ENCODE measurements around the gene MTERF1.
"Not testable (repeated sequence)": the region's sequence is repeated elsewhere in the genome, so short reads cannot be mapped to it uniquely, and the experiment has no call there.

Gene MTERF1

GRCh38 chr7:91887336-91888213 lies 7.1 kb upstream of the MTERF1 start:
- not testable (repeated sequence) for DNase-seq (ENCODE audit: extremely low read depth in 1 of 2, low read depth in 1 of 2)

GRCh38 chr7:91883676-91884362 lies 3.3 kb upstream of the MTERF1 start:
- no peak for DNase-seq (ENCODE audit: extremely low read depth in 1 of 2, low read depth in 1 of 2)

- no peak for DNase-seq (ENCODE audit: extremely low read depth in 1 of 2, low read depth in 1 of 2)
Measured at GRCh38 chr7:91880016-91880412, 488 bp downstream of the MTERF1 start.

DNA sequence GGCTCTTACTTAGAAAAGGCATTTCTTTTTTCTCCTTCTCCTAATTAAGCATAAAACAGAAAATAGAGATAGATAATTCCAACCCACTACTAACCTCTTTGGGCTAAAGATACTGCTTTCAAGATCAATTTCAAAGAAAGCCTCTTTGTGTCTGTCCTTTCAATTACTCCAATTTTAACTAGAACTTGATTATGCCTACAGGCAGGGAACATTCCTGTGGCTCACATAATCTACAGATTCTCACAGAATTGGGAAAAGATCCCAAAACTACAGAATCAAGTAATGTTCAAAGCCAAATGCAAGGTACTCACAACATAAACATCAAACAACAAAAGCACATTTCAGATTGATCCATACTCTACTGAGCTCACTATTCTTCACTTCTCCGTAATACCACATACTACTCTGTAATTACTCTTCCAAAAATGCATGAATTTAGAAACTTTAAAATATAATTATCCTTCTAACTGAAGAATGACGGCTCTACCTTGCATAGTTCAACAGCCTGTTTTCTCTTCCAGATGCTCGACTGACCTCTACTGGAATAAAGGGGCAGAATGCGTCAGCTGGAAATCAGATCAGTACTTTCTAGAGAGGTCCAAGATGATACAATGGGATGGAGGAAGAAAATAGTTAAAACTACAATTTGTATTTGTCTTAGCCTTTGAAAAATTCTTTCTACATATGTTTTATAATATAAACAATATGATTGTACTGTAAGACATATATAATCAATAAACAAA lies 3.9 kb downstream of the MTERF1 start:
- DNase-seq (ENCODE audit: extremely low read depth in 1 of 2, low read depth in 1 of 2) = no peak

- DNase-seq (ENCODE audit: extremely low read depth in 1 of 2, low read depth in 1 of 2) = no peak
Measured at GRCh38 chr7:91875851-91876250, 4.7 kb downstream of the MTERF1 start.

DNA sequence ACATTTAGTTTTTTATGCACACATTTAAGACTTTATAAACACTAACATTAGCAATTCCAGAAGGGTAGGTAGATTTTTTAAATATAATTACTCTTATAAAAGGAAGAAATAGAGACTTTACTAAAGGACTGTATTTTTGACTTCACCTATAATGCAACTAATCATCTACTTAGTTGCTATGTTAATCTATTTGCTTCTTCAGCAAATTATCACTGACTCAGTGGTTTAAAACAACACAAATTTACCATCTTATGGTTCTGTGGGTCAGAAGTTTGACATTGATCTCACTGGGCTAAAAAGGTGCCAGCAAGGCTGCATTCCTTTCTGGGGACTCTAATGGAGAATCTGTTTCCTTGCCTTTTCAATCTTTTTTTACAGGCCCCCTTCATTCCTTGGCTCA lies 7.6 kb downstream of the MTERF1 start:
- no peak for DNase-seq (ENCODE audit: extremely low read depth in 1 of 2, low read depth in 1 of 2)

DNA sequence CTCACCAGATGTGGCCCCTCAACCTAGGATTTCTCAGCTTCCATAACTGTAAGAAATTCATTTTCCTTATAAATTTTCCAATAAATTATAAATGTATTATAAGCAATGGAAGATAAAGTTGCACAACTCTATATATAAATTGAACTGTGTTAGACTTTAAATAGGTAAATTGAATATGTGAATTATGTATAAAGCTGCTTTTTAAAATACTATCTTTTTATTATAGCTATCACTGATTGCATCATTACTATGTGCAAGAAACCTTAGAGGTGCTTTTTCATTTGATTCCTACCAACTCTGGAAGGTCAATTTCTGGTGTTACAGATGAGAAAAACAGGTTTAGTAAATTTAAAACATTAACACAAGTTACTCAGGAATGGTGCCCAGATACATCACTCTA lies 8.4 kb downstream of the MTERF1 start:
- DNase-seq (ENCODE audit: extremely low read depth in 1 of 2, low read depth in 1 of 2) = no peak

DNA sequence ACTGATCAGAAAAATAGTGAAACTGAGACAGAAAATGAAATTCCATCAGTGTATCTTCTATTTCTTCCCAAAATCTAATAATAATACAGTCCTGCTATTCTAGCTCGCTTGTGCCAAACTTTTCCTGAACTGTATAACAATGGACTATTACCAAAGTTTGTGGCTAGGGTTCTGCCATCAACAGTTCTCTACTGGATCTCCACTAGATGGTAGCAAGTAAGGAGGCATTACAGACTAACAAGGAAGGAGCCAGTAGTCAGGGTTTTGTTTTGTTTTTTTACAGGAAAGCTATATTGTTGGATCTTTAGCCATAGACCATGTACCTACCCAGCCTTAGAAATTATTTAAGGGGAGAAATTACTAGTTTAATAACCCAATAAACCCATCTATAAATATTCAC lies 10.8 kb downstream of the MTERF1 start:
- DNase-seq (ENCODE audit: extremely low read depth in 1 of 2, low read depth in 1 of 2) = no peak

GRCh38 chr7:91866599-91867148 lies 13.8 kb downstream of the MTERF1 start:
- no peak for DNase-seq (ENCODE audit: extremely low read depth in 1 of 2, low read depth in 1 of 2)

- no peak for DNase-seq (ENCODE audit: extremely low read depth in 1 of 2, low read depth in 1 of 2)
Measured at GRCh38 chr7:91865511-91865910, 15.0 kb downstream of the MTERF1 start.

DNA sequence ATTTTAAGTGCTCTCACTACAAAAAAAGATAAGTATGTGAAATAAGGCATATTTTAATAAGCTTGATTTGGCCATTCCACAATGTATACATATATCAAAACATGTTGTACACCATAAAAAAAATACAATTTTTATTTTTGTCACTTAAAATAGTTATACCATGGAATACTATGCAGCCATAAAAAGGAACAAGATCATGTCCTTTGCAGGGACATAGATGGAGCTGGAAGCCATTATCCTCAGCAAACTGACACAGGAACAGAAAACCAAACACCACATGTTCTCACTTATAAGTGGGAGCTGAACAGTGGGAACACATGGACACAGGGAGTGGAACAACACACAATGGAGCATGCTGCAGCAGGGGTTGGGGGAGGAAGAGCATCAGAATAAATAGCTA lies 15.9 kb downstream of the MTERF1 start:
- DNase-seq (ENCODE audit: extremely low read depth in 1 of 2, low read depth in 1 of 2) = not testable (repeated sequence)

- no peak for DNase-seq (ENCODE audit: extremely low read depth in 1 of 2, low read depth in 1 of 2)
Measured at GRCh38 chr7:91864070-91864469, 16.4 kb downstream of the MTERF1 start.

GRCh38 chr7:91852263-91852741 lies 28.2 kb downstream of the MTERF1 start:
- no peak for DNase-seq (ENCODE audit: extremely low read depth in 1 of 2, low read depth in 1 of 2)

DNA sequence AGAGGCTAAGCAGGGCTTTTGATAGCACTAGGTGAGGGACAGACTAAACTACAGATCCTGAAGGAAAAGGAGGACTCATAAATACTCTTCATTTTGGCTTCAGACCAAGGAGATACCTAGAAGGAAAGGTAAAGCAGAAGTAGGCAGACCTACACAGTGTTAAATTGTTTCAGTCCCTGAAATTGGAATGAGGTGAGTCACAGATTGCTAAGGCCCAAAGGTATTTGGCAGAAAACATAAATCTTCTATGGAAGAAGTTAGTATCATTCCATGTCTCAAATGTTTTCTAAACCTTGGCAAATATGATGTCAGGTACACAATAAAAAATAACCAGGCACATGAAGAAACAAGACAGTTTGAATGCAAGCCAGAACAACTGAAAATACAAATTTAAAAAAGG lies 30.0 kb downstream of the MTERF1 start:
- no peak for DNase-seq (ENCODE audit: extremely low read depth in 1 of 2, low read depth in 1 of 2)

- DNase-seq (ENCODE audit: extremely low read depth in 1 of 2, low read depth in 1 of 2) = no peak
Measured at GRCh38 chr7:91847876-91848588, 32.5 kb downstream of the MTERF1 start.

- no peak for DNase-seq (ENCODE audit: extremely low read depth in 1 of 2, low read depth in 1 of 2)
Measured at GRCh38 chr7:91847231-91847630, 33.3 kb downstream of the MTERF1 start.

- DNase-seq (ENCODE audit: extremely low read depth in 1 of 2, low read depth in 1 of 2) = no peak
Measured at GRCh38 chr7:91846436-91846835, 34.1 kb downstream of the MTERF1 start.

- DNase-seq (ENCODE audit: extremely low read depth in 1 of 2, low read depth in 1 of 2) = no peak
Measured at GRCh38 chr7:91843831-91844230, 36.7 kb downstream of the MTERF1 start.

- no peak for DNase-seq (ENCODE audit: extremely low read depth in 1 of 2, low read depth in 1 of 2)
Measured at GRCh38 chr7:91838439-91838838, 42.1 kb downstream of the MTERF1 start.

DNA sequence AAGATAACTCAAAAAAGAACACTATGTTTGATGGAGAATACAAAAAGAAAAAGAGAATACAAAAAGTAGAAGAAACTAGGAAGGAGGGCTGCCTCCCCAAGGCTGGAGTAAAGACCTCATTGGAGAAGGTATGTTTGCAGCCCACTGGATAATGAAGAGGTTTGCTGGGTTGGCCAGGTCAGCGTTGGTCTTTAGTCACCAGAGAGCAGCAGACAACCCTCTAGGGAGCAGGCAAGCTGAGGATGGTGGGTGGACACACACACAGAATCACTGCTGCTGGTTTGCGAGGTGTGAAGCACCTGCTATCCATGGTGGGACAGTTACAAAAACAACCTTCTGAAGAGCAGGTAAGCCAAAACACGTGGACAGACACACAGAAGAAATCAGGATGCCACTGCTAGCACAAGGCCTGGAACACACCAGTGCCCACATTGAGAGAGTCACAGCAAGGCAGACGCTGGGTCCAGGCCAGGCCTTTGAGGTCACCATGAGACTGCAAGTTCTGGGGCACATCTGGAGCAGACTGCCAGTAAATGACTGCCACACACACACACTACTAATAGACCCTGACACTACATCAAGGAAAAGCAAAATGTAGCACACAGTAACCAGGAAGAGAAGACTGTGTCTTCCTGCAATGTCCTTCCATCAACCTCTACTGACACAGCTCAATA lies 43.0 kb downstream of the MTERF1 start:
- no peak for DNase-seq (ENCODE audit: extremely low read depth in 1 of 2, low read depth in 1 of 2)
